SK-N-SH (cell line): Measurements from ENCODE around the gene ZNF578. TPM values are rescaled to one million over a fixed set of nuclear protein-coding genes. Genes with fewer than 3 reads are reported as not detected.
"Not testable (repeated sequence)": the region's sequence is repeated elsewhere in the genome, so short reads cannot be mapped to it uniquely, and the experiment has no call there.

Source experiments
- CTCF ChIA-PET: fragments of 300-600, 350-600 bp; formaldehyde crosslinking; extraction: SDS; loops from one replicate; lab custom pipeline; 2021; lab: Yijun Ruan, JAX
- POLR2A ChIA-PET: fragments of 350-600 bp; sonication (Branson Sonifier 250); formaldehyde crosslinking; extraction: SDS; loops from one replicate; lab custom pipeline; 2020; ENCODE audit warnings: antibody characterized with exemption, inconsistent platforms; lab: Yijun Ruan, JAX
- DNase-seq: peaks from one replicate; pipeline ENCODE4 v3.0.0; 2012
- H2AFZ ChIP-seq: fragments of 200-600 bp; sonication (generic); 2 replicates; pipeline ENCODE4 v1.8.1; 2016; ENCODE audit warnings: antibody characterized with exemption, mild to moderate bottlenecking, low read depth
- H3F3A ChIP-seq: fragments of 200-600 bp; sonication (generic); replicated peaks from 2 replicates; pipeline ENCODE3; 2016; ENCODE audit warnings: antibody characterized with exemption, mild to moderate bottlenecking; ENCODE audit not compliant: insufficient read depth
- H3K27ac ChIP-seq, 2 experiments: fragments of 200-500 bp in 1 of 2; fragments of 200-600 bp in 1 of 2; sonication (Bioruptor generic) in 1 of 2; sonication (generic), shearing (Covaris generic) in 1 of 2; 2 replicates each; pipeline versions ENCODE4 v1.5.1 to v1.6.1; 2014 to 2016; ENCODE audit warnings: low read depth in 2 of 2, inconsistent platforms in 1 of 2, low read length in 1 of 2, mild to moderate bottlenecking in 1 of 2, mixed read lengths in 1 of 2
- H3K27me3 ChIP-seq: fragments of 200-600 bp; sonication (generic), shearing (Covaris generic); 2 replicates; pipeline ENCODE4 v1.6.1; 2016; ENCODE audit warnings: mixed run types; ENCODE audit not compliant: insufficient read depth
- H3K36me3 ChIP-seq, 2 experiments: fragments of 200-500 bp in 1 of 2; fragments of 200-600 bp in 1 of 2; sonication (Bioruptor generic) in 1 of 2; sonication (generic) in 1 of 2; replicated peaks in 1 of 2; 2 replicates each; pipeline versions ENCODE3 to v1.5.1; 2014 to 2016; ENCODE audit warnings: low read length in 1 of 2, mild to moderate bottlenecking in 1 of 2; ENCODE audit not compliant: insufficient read depth in 2 of 2, control insufficient read depth in 1 of 2
- H3K4me1 ChIP-seq, 2 experiments: fragments of 200-500 bp in 1 of 2; fragments of 200-600 bp in 1 of 2; sonication (Bioruptor generic) in 1 of 2; sonication (generic), shearing (Covaris generic) in 1 of 2; 2 replicates each; pipeline versions ENCODE4 v1.5.1 to v1.6.1; 2014 to 2016; ENCODE audit warnings: low read depth in 1 of 2, low read length in 1 of 2, mixed run types in 1 of 2; ENCODE audit not compliant: insufficient read depth in 2 of 2, control insufficient read depth in 1 of 2
- H3K4me2 ChIP-seq: fragments of 200-600 bp; sonication (generic), shearing (Covaris generic); 2 replicates; pipeline ENCODE4 v1.6.1; 2017; ENCODE audit warnings: mixed run types
- H3K4me3 ChIP-seq, 2 experiments: fragments of 200-500 bp in 1 of 2; fragments of 200-600 bp in 1 of 2; sonication (Bioruptor generic) in 1 of 2; sonication (generic), shearing (Covaris generic) in 1 of 2; 2 replicates each; pipeline versions ENCODE4 v1.5.1 to v1.8.1; 2014 to 2016; ENCODE audit warnings: low read depth in 2 of 2, inconsistent platforms in 1 of 2, low read length in 1 of 2, mild to moderate bottlenecking in 1 of 2, mixed read lengths in 1 of 2, moderate library complexity in 1 of 2
- H3K79me2 ChIP-seq: fragments of 200-600 bp; sonication (generic); 2 replicates; pipeline ENCODE4 v1.8.1; 2017; ENCODE audit warnings: mild to moderate bottlenecking; ENCODE audit not compliant: insufficient read depth
- H3K9ac ChIP-seq: fragments of 200-600 bp; sonication (generic); 2 replicates; pipeline ENCODE4 v1.6.1; 2017; ENCODE audit warnings: mixed run types
- H3K9me2 ChIP-seq: fragments of 200-600 bp; sonication (generic); 2 replicates; pipeline ENCODE4 v1.6.1; 2017; ENCODE audit warnings: mixed run types
- H3K9me3 ChIP-seq: fragments of 200-600 bp; sonication (generic); 2 replicates; pipeline ENCODE4 v1.6.1; 2017; ENCODE audit warnings: mixed run types, mild to moderate bottlenecking, moderate library complexity
- H4K20me1 ChIP-seq: fragments of 200-600 bp; sonication (generic); 2 replicates; pipeline ENCODE4 v1.6.1; 2017; ENCODE audit warnings: mild to moderate bottlenecking, mixed run types; ENCODE audit not compliant: insufficient read depth
- CHD2 ChIP-seq: fragments of 150-350 bp; IDR thresholded peaks from 2 replicates; pipeline ENCODE4 v1.6.1; 2018; ENCODE audit warnings: low read length; ENCODE audit not compliant: partially characterized antibody
- EZH2phosphoT487 ChIP-seq: fragments of 200-600 bp; sonication (generic); IDR thresholded peaks from 2 replicates; pipeline ENCODE4 v1.6.1; 2017; ENCODE audit warnings: low read depth, mixed run types, mild to moderate bottlenecking, antibody characterized with exemption, moderate library complexity, borderline replicate concordance
- FOSL2 ChIP-seq: IDR thresholded peaks from 2 replicates; pipeline ENCODE4 v1.4.0; 2012; ENCODE audit warnings: low read depth, mild to moderate bottlenecking, moderate library complexity, borderline replicate concordance
- FOXM1 ChIP-seq: IDR thresholded peaks from 2 replicates; pipeline ENCODE4 v1.4.0; 2012; ENCODE audit warnings: low read depth, mild to moderate bottlenecking
- TEAD4 ChIP-seq: IDR thresholded peaks from 2 replicates; pipeline ENCODE4 v1.4.0; 2012; ENCODE audit warnings: mild to moderate bottlenecking, borderline replicate concordance; ENCODE audit not compliant: insufficient read depth
- WGBS: methylation state at CpG from one replicate; pipeline ENCODE4 v1.1.6; 2017; ENCODE audit warnings: low lambda C conversion rate; 5-methylcytosine and 5-hydroxymethylcytosine counted together
- polyA plus RNA-seq, 3 experiments: library from polyadenylated mRNA; depleted of rRNA; stranded (reverse); fragments of >200 nt; gene quantifications; 2 replicates each; pipeline ENCODE4 v1.2.3, GENCODE V29; 2012

Gene ZNF578
- polyA plus RNA-seq, 1 of the 3 experiments (the other 2 are of a cell fraction): 2.5 TPM

- H3K36me3 ChIP-seq: peaks cover 27 to 75% of the 10 kb centered on the region in 2 experiments
- DNase-seq: no peak
- peaks cover 15% of the 10 kb centered on the region; the same call in 1 of the 2 replicates for H3K9me3 ChIP-seq
- H3F3A ChIP-seq: no peaks in the 10 kb centered on the region
- H3K4me2 ChIP-seq: no peak overlapping the region
- CTCF ChIA-PET: no interaction called here
- H3K79me2 ChIP-seq: no peaks in the 10 kb centered on the region
- H3K4me1 ChIP-seq: no peaks in the 10 kb centered on the region
- 88% methylated on average over 15 of the region's 16 CpGs for WGBS
- no peak overlapping the region for H3K27ac ChIP-seq
- H3K4me3 ChIP-seq: no peak overlapping the region
- no peaks in the 10 kb centered on the region for H3K27me3 ChIP-seq
- no peaks in the 10 kb centered on the region for H3K9me2 ChIP-seq
- POLR2A ChIA-PET: no interaction called here
- no peaks in the 10 kb centered on the region for H4K20me1 ChIP-seq
- TF ChIP-seq CHD2 (no peak), FOSL2 (no peak), FOXM1 (no peak), EZH2phosphoT487 (no peak), TEAD4 (no peak)
- H2AFZ ChIP-seq: no peak overlapping the region
- no peak overlapping the region for H3K9ac ChIP-seq
Measured at GRCh38 chr19:52557231-52557995, 104.1 kb downstream of the ZNF578 start.

DNA sequence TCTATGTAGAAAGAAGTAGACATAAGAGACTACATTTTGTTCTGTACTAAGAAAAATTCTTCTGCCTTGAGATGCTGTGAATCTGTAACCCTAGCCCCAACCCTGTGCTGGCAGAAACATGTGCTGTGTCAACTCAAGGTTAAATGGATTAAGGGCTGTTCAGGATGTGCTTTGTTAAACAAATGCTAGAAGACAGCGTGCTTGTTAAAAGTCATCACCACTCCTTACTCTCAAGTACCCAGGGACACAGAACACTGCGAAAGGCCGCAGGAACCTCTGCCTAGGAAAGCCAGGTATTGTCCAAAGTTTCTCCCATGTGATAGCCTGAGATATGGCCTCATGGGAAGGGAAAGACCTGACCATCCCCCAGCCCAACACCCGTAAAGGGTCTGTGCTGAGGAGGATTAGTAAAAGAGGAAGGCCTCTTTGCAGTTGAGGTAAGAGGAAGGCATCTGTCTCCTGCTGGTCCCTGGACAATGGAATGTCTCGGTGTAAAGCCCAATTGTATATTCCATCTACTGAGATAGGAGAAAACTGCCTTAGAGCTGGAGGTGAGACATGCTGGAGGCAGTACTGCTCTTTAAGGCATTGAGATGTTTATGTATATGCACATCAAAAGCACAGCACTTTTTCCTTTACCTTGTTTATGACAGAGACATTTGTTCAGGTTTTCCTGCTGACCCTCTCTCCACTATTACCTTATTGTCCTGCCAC is 105.5 kb downstream of the ZNF578 start:
- H2AFZ ChIP-seq, H3K9me2 ChIP-seq, H3K4me1 ChIP-seq, DNase-seq, H3F3A ChIP-seq, H4K20me1 ChIP-seq, H3K9me3 ChIP-seq, H3K4me2 ChIP-seq, H3K9ac ChIP-seq, H3K27ac ChIP-seq, POLR2A ChIA-PET, H3K4me3 ChIP-seq, H3K27me3 ChIP-seq, H3K79me2 ChIP-seq: not testable (repeated sequence)
- CTCF ChIA-PET: interaction anchor here (0.6 kb wide), 1 partner anchor 45 kb away, joined by 3 read pairs; no protein-coding TSS in a partner anchor
- H3K36me3 ChIP-seq: peaks cover 16 to 72% of the 10 kb centered on the region in 2 experiments
- WGBS: 85% methylated on average over 5 of the region's 5 CpGs

- H3K79me2 ChIP-seq, H3K27ac ChIP-seq, H3K9me3 ChIP-seq, H4K20me1 ChIP-seq, H3K9ac ChIP-seq, H3F3A ChIP-seq, H3K4me2 ChIP-seq, H3K27me3 ChIP-seq, POLR2A ChIA-PET, H2AFZ ChIP-seq, H3K4me3 ChIP-seq, H3K4me1 ChIP-seq, CTCF ChIA-PET, DNase-seq, H3K9me2 ChIP-seq: not testable (repeated sequence)
- H3K36me3 ChIP-seq: peaks cover 0 to 54% of the 10 kb centered on the region in 2 experiments
- WGBS: 83% methylated on average over 8 of the region's 8 CpGs
Measured at GRCh38 chr19:52561611-52562010, 108.3 kb downstream of the ZNF578 start.

Other genes starting within 250 kb of the ZNF578 start
- gene ZNF766, start 184.0 kb upstream of the ZNF578 start, polyA plus RNA-seq (2012; rRNA removed): 3.9 and 5.4 TPM in 2 replicates
- gene ZNF480, start 156.4 kb upstream of the ZNF578 start, polyA plus RNA-seq (2012; rRNA removed): 10.9 and 13.4 TPM in 2 replicates
- gene ZNF610, start 117.3 kb upstream of the ZNF578 start, polyA plus RNA-seq (2012; rRNA removed): 1.9 and 2.9 TPM in 2 replicates
- gene ZNF880, start 83.6 kb upstream of the ZNF578 start, polyA plus RNA-seq (2012; rRNA removed): 22.6 and 27.8 TPM in 2 replicates
- 14.0 and 26.5 TPM in 2 replicates for gene ZNF528, start 55.7 kb upstream of the ZNF578 start, polyA plus RNA-seq (2012; rRNA removed)
- not detected in 2 replicates for gene ZNF534, start 24.4 kb upstream of the ZNF578 start, polyA plus RNA-seq (2012; rRNA removed)
- gene ZNF808, start 74.1 kb downstream of the ZNF578 start, polyA plus RNA-seq (2012; rRNA removed): 3.3 and 4.4 TPM in 2 replicates
- gene ZNF701, start 116.7 kb downstream of the ZNF578 start, polyA plus RNA-seq (2012; rRNA removed): 3.8 and 7.4 TPM in 2 replicates
- gene ZNF83, start 184.8 kb downstream of the ZNF578 start, polyA plus RNA-seq (2012; rRNA removed): 30.1 and 60.6 TPM in 2 replicates